Naive thymus-derived CD4-positive, alpha-beta T cell (primary cell): ENCODE results near the gene C21orf91. TPM values are rescaled to one million over a fixed set of nuclear protein-coding genes. Genes with fewer than 3 reads are reported as not detected.

Experiments
- ATAC-seq: fragments of 150-1000 bp; cut with Tn5 transposase; 2 replicates; pipeline ENCODE4 v1.10.0; 2021; ENCODE audit warnings: mild to moderate bottlenecking, moderate library complexity
- CTCF ChIA-PET: fragments of 350-600 bp; sonication (Branson Sonifier 250); formaldehyde crosslinking; loops from one replicate; lab custom pipeline; 2021; ENCODE audit warnings: antibody characterized with exemption; lab: Charles Lee
- POLR2A ChIA-PET: fragments of 350-600 bp; sonication (Branson Sonifier 250); formaldehyde crosslinking; loops from one replicate; lab custom pipeline; 2021; ENCODE audit warnings: antibody characterized with exemption, inconsistent platforms; lab: Charles Lee
- DNase-seq, 9 donors: peaks; one replicate each; pipeline versions ENCODE4 v3.0.0 to v3.0.0-alpha.2; 2020 to 2022; ENCODE audit warnings: mixed read lengths in 1 of 9
- H3K27ac ChIP-seq: one replicate; pipeline ENCODE4 v1.7.0; 2013; ENCODE audit warnings: mild to moderate bottlenecking, low read depth, low read length, moderate library complexity
- H3K27me3 ChIP-seq, 2 donors: one replicate each; pipeline ENCODE4 v1.7.0; 2013; ENCODE audit warnings: low read length in 2 of 2, mild to moderate bottlenecking in 2 of 2, moderate library complexity in 2 of 2; ENCODE audit not compliant: control insufficient read depth in 2 of 2, insufficient read depth in 2 of 2
- H3K36me3 ChIP-seq, 3 experiments: 1 replicate in 2 of 3; 2 replicates in 1 of 3; pipeline ENCODE4 v1.7.0; 2013; ENCODE audit warnings: low read length in 3 of 3, mild to moderate bottlenecking in 3 of 3, moderate library complexity in 1 of 3; ENCODE audit not compliant: insufficient read depth in 3 of 3, control insufficient read depth in 2 of 3
- H3K4me1 ChIP-seq, 2 donors: one replicate each; pipeline ENCODE4 v1.7.0; 2013; ENCODE audit warnings: low read length in 2 of 2, mild to moderate bottlenecking in 2 of 2, moderate library complexity in 1 of 2; ENCODE audit not compliant: control insufficient read depth in 2 of 2, insufficient read depth in 2 of 2
- H3K4me3 ChIP-seq: 2 replicates; pipeline ENCODE4 v1.7.0; 2013; ENCODE audit warnings: mild to moderate bottlenecking, low read length
- H3K9me3 ChIP-seq, 3 experiments: 1 replicate in 2 of 3; 2 replicates in 1 of 3; pipeline ENCODE4 v1.7.0; 2013; ENCODE audit warnings: low read length in 3 of 3; ENCODE audit not compliant: control insufficient read depth in 2 of 3
- H3K27ac Mint-ChIP-seq, 9 donors: one replicate each; pipeline ENCODE4 v1.8.0; 2020 to 2022; ENCODE audit warnings: mixed read lengths in 9 of 9, mild to moderate bottlenecking in 8 of 9, moderate library complexity in 5 of 9, inconsistent platforms in 2 of 9
- H3K27me3 Mint-ChIP-seq, 5 donors: one replicate each; pipeline ENCODE4 v1.8.0; 2021 to 2022; ENCODE audit warnings: mixed read lengths in 5 of 5, mild to moderate bottlenecking in 1 of 5
- H3K36me3 Mint-ChIP-seq, 5 donors: one replicate each; pipeline ENCODE4 v1.8.0; 2020 to 2022; ENCODE audit warnings: mixed read lengths in 5 of 5, mild to moderate bottlenecking in 3 of 5, inconsistent platforms in 1 of 5
- H3K4me1 Mint-ChIP-seq, 7 donors: one replicate each; pipeline ENCODE4 v1.8.0; 2020 to 2022; ENCODE audit warnings: mixed read lengths in 7 of 7, mild to moderate bottlenecking in 3 of 7, inconsistent platforms in 1 of 7
- H3K4me3 Mint-ChIP-seq, 10 donors: one replicate each; pipeline ENCODE4 v1.8.0; 2020 to 2022; ENCODE audit warnings: mild to moderate bottlenecking in 10 of 10, mixed read lengths in 10 of 10, moderate library complexity in 6 of 10, inconsistent platforms in 2 of 10
- H3K9me3 Mint-ChIP-seq, 11 donors: one replicate each; pipeline ENCODE4 v1.8.0; 2020 to 2022; ENCODE audit warnings: mixed read lengths in 11 of 11, mild to moderate bottlenecking in 4 of 11, inconsistent platforms in 1 of 11, moderate library complexity in 1 of 11
- intact Hi-C, 2 donors: fragments of 100-400 bp; cut with micrococcal nuclease; formaldehyde crosslinking; loops; one replicate each; pipeline ENCODE4 v1.15.1; 2023
- polyA plus RNA-seq, 2 donors: library from polyadenylated mRNA; unstranded; fragments of 300-500 nt; fragmentation: Illumina TruSeq; gene quantifications; one replicate each; pipeline ENCODE4 v1.2.3, GENCODE V29; 2021
- total RNA-seq, 6 experiments: library from RNA in 5 of 6; stranded (reverse) in 5 of 6; gene quantifications; 1 replicate in 5 of 6; 2 replicates in 1 of 6; pipeline ENCODE4 v1.2.3 and lab custom pipeline; 2021 to 2026

C21orf91 gene
- total and polyA plus RNA-seq, 7 experiments from 2014 or later: 26.0 to 59.8 (median 40.8) TPM

DNA sequence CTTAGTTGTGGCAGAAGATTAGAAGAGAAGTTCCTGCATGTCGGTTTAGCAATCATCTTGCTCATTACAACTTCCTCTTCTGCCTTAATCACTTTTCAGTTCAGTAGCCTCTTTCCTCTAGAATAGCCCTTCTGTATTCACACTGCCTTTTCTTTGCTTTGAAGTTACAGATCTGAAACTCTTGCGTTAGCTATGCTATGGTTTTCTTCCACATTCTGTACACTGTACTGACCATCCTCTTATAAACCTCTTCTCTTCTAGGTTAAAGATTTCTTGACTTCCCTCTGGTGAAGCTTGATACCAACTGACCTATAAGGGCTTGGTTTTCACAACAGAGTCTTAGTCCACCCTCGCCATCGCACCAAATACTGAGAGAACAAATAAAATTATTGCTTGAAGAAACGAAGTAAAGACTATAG lies 35.0 kb downstream of the C21orf91 start:
- ATAC-seq (peak; percentile 53), DNase-seq (peak in 1 of 9 donors; percentile 43)

DNA sequence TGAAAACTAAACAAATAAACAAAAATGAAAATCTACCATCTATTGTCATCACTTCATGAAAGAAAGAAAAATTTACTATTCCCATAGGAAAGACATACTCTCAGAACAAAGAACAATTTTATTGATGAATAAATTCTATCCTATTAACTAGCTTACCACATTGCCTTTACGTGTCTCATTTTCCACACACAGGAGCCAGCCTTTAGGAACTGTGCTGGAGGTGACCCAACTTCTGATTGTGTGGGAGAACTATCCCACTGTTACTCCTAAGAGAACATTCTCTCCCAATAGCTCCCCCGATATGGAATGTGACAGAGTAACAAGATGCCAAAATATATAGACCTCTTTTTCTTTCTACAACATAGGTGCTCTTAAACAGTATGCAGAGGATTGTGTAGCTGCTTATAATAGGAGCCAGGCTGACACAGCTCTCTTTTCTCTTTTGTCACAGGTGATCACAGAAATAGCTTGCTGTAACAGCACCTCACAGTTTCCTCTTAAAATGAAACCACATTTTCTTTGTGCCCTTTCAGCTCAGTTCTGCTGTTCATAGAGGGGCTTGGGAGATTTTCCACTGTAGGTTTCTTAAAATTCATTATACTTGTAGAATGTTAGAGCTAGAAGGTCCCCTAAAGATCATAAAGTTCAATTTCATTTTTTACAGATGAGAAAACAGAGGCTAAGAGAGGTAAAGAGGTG lies 35.5 kb downstream of the C21orf91 start:
- H3K9me3 Mint-ChIP-seq: peaks cover 0 to 11% (median 3%) of the 10 kb centered on the region in 11 donors
- POLR2A ChIA-PET: interaction anchor here (0.6 to 5.8 kb wide), 7 partner anchors 8 to 52 kb away, joined by 3 to 148 read pairs (median 5); partner anchors contain the start of gene C21orf91
- peak overlapping the region; percentile 83 to 96 (median 91) for H3K27ac Mint-ChIP-seq
- Histone ChIP-seq H3K36me3 (peaks cover 0 to 6% (median 0%) of the 10 kb centered on the region in 3 experiments), H3K27me3 (no peaks in the 10 kb centered on the region), H3K4me3 (peak overlapping the region; percentile 31), H3K9me3 (peaks cover 0 to 3% (median 0%) of the 10 kb centered on the region in 3 experiments), H3K27ac (peak overlapping the region; percentile 74), H3K4me1 (peaks cover 73 to 85% of the 10 kb centered on the region in 2 donors)
- DNase-seq (peak in 7 of 9 donors; percentile 36 to 70 (median 62)), ATAC-seq (peak; percentile 64)
- peak overlapping the region; percentile 62 to 88 (median 85) for H3K4me3 Mint-ChIP-seq
- H3K27me3 Mint-ChIP-seq: no peaks in the 10 kb centered on the region
- intact Hi-C loops: loop anchor here (1.0 to 5.0 kb wide), 12 partner anchors 7 to 271 kb away; partner anchors contain the start of genes BTG3 (in 1 of the 2) and CXADR (in 1 of the 2)
- peaks cover 0 to 63% (median 20%) of the 10 kb centered on the region in 5 donors for H3K36me3 Mint-ChIP-seq
- CTCF ChIA-PET: interaction anchor here (1.1 to 1.9 kb wide), 3 partner anchors 11 to 34 kb away, joined by 3 to 8 read pairs (median 5); no protein-coding TSS in a partner anchor
- H3K4me1 Mint-ChIP-seq: peaks cover 64 to 97% (median 91%) of the 10 kb centered on the region in 7 donors

More for the DNA sequence above, 35.0 kb downstream of the C21orf91 start:
- H3K9me3 Mint-ChIP-seq: peaks cover 0 to 11% (median 3%) of the 10 kb centered on the region in 11 donors
- ChIA-PET POLR2A (interaction anchor here (1.0 to 5.8 kb wide), 6 partner anchors 9 to 38 kb away, joined by 3 to 148 read pairs (median 10); partner anchors contain the start of gene C21orf91), CTCF (interaction anchor here (1.1 to 1.9 kb wide), 3 partner anchors 10 to 34 kb away, joined by 3 to 8 read pairs (median 5); no protein-coding TSS in a partner anchor)
- H3K27ac Mint-ChIP-seq: peak overlapping the region; percentile 83 to 96 (median 91)
- Histone ChIP-seq H3K9me3 (peaks cover 0 to 3% (median 0%) of the 10 kb centered on the region in 3 experiments), H3K27me3 (no peaks in the 10 kb centered on the region), H3K4me1 (peaks cover 73 to 85% of the 10 kb centered on the region in 2 donors), H3K36me3 (peaks cover 0 to 6% (median 0%) of the 10 kb centered on the region in 3 experiments), H3K27ac (peak overlapping the region; percentile 74), H3K4me3 (peak overlapping the region; percentile 31)
- peaks cover 64 to 100% (median 96%) of the 10 kb centered on the region in 7 donors for H3K4me1 Mint-ChIP-seq
- peak overlapping the region; percentile 62 to 88 (median 85) for H3K4me3 Mint-ChIP-seq
- H3K36me3 Mint-ChIP-seq: peaks cover 0 to 61% (median 20%) of the 10 kb centered on the region in 5 donors
- no peaks in the 10 kb centered on the region for H3K27me3 Mint-ChIP-seq
- intact Hi-C loops: loop anchor here (1.0 to 5.0 kb wide), 9 partner anchors 8 to 272 kb away; partner anchors contain the start of gene CXADR (in 1 of the 2)

DNA sequence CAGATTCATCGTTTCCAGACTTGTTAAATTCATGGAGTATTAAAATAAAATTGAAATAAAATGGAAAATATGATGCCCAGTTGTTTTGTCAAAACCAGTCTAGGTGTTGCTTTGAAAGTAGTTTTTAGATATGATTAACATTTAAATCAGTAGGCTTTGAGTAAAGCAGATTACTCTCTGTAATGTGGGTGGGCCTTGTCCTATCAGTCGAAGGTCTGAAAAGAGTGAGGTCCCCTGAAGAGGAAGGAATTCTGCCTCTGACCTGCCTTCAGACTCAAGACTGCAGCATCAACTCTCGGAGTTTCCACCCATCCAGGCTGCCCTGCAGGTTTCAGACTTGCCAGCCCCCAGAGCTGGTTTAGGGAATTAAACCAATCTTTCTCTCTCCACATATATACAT lies 36.2 kb downstream of the C21orf91 start:
- H3K27me3 ChIP-seq: no peaks in the 10 kb centered on the region
- Mint-ChIP-seq H3K9me3 (peaks cover 0 to 11% (median 3%) of the 10 kb centered on the region in 11 donors), H3K27me3 (no peaks in the 10 kb centered on the region), H3K4me1 (peaks cover 64 to 90% (median 85%) of the 10 kb centered on the region in 7 donors), H3K27ac (peak overlapping the region; percentile 83 to 96 (median 93)), H3K4me3 (peak overlapping the region in 8 of 10 donors; percentile 72 to 88 (median 86)), H3K36me3 (peaks cover 0 to 61% (median 20%) of the 10 kb centered on the region in 5 donors)
- ATAC-seq (no peak), DNase-seq (no peak)
- peaks cover 72 to 80% of the 10 kb centered on the region in 2 donors for H3K4me1 ChIP-seq
- H3K9me3 ChIP-seq: peaks cover 0 to 3% (median 0%) of the 10 kb centered on the region in 3 experiments
- ChIA-PET CTCF (interaction anchor here (1.1 to 1.9 kb wide), 3 partner anchors 11 to 35 kb away, joined by 3 to 8 read pairs (median 5); no protein-coding TSS in a partner anchor), POLR2A (interaction anchor here (1.9 to 5.8 kb wide), 3 partner anchors 10 to 34 kb away, joined by 15 to 148 read pairs (median 71); partner anchors contain the start of gene C21orf91)
- H3K4me3 ChIP-seq: no peak overlapping the region
- H3K36me3 ChIP-seq: peaks cover 0 to 6% (median 0%) of the 10 kb centered on the region in 3 experiments
- H3K27ac ChIP-seq: peak overlapping the region; percentile 74
- intact Hi-C loops: loop anchor here (1.0 to 5.0 kb wide), 8 partner anchors 36 to 271 kb away; partner anchors contain the start of genes BTG3 (in 1 of the 2) and CXADR (in 1 of the 2)

DNA sequence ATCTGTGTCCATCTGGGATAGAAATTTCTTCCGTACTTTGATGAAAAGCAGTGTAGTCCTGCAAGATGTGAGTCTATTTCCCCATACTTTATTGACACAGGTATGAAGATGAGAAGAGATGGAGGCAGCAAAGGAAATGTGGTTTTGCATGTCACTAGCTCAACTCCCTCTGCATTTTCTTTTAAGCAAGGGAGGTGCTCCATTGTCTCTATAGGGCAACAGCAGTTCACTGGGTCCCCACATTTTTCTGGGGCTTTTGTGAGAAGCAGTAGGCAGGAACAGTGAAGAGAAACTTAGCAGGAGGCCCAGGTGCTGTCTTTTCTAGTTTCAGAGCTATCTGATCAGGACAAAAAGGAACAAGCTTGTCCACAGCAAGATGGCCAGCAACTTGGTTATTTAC lies 37.1 kb downstream of the C21orf91 start:
- Histone ChIP-seq H3K27ac (peak overlapping the region; percentile 35), H3K4me1 (peaks cover 63 to 72% of the 10 kb centered on the region in 2 donors), H3K4me3 (no peak overlapping the region), H3K27me3 (no peaks in the 10 kb centered on the region), H3K9me3 (peaks cover 0 to 3% (median 0%) of the 10 kb centered on the region in 3 experiments), H3K36me3 (peaks cover 0 to 6% (median 0%) of the 10 kb centered on the region in 3 experiments)
- Mint-ChIP-seq H3K4me3 (peak overlapping the region; percentile 53 to 87 (median 68)), H3K36me3 (peaks cover 0 to 56% (median 19%) of the 10 kb centered on the region in 5 donors), H3K27ac (peak overlapping the region; percentile 42 to 96 (median 90)), H3K9me3 (peaks cover 0 to 11% (median 3%) of the 10 kb centered on the region in 11 donors), H3K27me3 (no peaks in the 10 kb centered on the region), H3K4me1 (peaks cover 63 to 84% (median 77%) of the 10 kb centered on the region in 7 donors)
- DNase-seq: peak in 7 of 9 donors; percentile 48 to 77 (median 61)
- ATAC-seq: peak; percentile 51
- ChIA-PET POLR2A (interaction anchor here (0.6 to 5.8 kb wide), 7 partner anchors 9 to 35 kb away, joined by 3 to 148 read pairs (median 7); partner anchors contain the start of gene C21orf91), CTCF (interaction anchor here (0.7 to 1.6 kb wide), 4 partner anchors 18 to 93 kb away, joined by 3 to 7 read pairs (median 4); no protein-coding TSS in a partner anchor)
- intact Hi-C loops: loop anchor here (1.0 to 5.0 kb wide), 9 partner anchors 12 to 270 kb away; partner anchors contain the start of genes C21orf91 (in 1 of the 2) and CXADR (in 1 of the 2)

DNA sequence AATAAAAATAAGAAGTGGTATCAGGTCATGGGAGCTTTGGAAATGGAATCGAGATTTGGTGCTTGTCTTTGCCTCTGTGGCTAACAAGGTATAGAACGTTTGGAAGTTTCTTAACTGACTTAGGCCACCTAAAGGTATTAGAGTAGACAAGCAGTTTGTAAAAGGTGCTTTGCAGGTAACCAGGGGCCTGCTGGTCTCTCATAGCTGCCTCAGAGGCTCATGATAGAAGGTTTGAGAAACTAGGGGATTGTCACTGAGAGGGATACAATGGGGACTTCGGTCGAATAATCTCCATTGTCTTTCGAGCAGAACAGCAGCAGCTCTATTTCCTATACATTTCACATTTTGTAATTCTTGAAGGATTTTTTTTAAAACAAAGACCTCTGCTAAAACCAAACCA lies 37.6 kb downstream of the C21orf91 start:
- peak overlapping the region; percentile 25 for H3K27ac ChIP-seq
- H3K4me3 Mint-ChIP-seq: peak overlapping the region; percentile 21 to 87 (median 68)
- peaks cover 58 to 84% (median 76%) of the 10 kb centered on the region in 7 donors for H3K4me1 Mint-ChIP-seq
- no peaks in the 10 kb centered on the region for H3K27me3 ChIP-seq
- intact Hi-C loops: loop anchor here (1.0 to 5.0 kb wide), 6 partner anchors 8 to 269 kb away; partner anchors contain the start of gene CXADR (in 1 of the 2)
- H3K27ac Mint-ChIP-seq: peak overlapping the region; percentile 42 to 96 (median 90)
- no peak for ATAC-seq
- H3K9me3 Mint-ChIP-seq: peaks cover 0 to 11% (median 3%) of the 10 kb centered on the region in 11 donors
- CTCF ChIA-PET: interaction anchor here (0.6 to 1.6 kb wide), 4 partner anchors 23 to 104 kb away, joined by 3 to 7 read pairs (median 4); no protein-coding TSS in a partner anchor
- no peak for DNase-seq
- H3K27me3 Mint-ChIP-seq: no peaks in the 10 kb centered on the region
- peaks cover 0 to 2% (median 0%) of the 10 kb centered on the region in 3 experiments for H3K36me3 ChIP-seq
- H3K4me1 ChIP-seq: peaks cover 58 to 71% of the 10 kb centered on the region in 2 donors
- POLR2A ChIA-PET: interaction anchor here (1.2 to 5.8 kb wide), 7 partner anchors 9 to 36 kb away, joined by 3 to 148 read pairs (median 7); partner anchors contain the start of gene C21orf91
- peak overlapping the region; percentile 0 for H3K4me3 ChIP-seq
- H3K9me3 ChIP-seq: peaks cover 0 to 3% (median 0%) of the 10 kb centered on the region in 3 experiments
- H3K36me3 Mint-ChIP-seq: peaks cover 0 to 54% (median 17%) of the 10 kb centered on the region in 5 donors
